H1 (cell line): Measurements from ENCODE around the gene DCXR. TPM values are rescaled to one million over a fixed set of nuclear protein-coding genes. Genes with fewer than 3 reads are reported as not detected.

Source experiments
- ATF2 ChIP-seq: IDR thresholded peaks from 2 replicates; pipeline ENCODE4 v1.6.1; 2012; ENCODE audit warnings: low read length, inconsistent platforms
- BCL11A ChIP-seq, 2 experiments: IDR thresholded peaks; one replicate each; pipeline ENCODE4 v1.6.1; 2011; ENCODE audit warnings: low read depth in 2 of 2, low read length in 2 of 2, mild to moderate bottlenecking in 2 of 2
- CHD7 ChIP-seq: fragments of 300-600 bp; sonication (generic); IDR thresholded peaks from 2 replicates; pipeline ENCODE4 v1.7.1; 2012; ENCODE audit warnings: low read length, moderate library complexity, mild to moderate bottlenecking, inconsistent platforms; ENCODE audit not compliant: insufficient replicate concordance
- CTBP2 ChIP-seq: IDR thresholded peaks from 2 replicates; pipeline ENCODE4 v1.7.0; 2011; ENCODE audit warnings: borderline replicate concordance, mild to moderate bottlenecking, moderate library complexity, mixed read lengths, low read length; ENCODE audit not compliant: insufficient read depth, insufficient read length
- E2F6 ChIP-seq: IDR thresholded peaks from 2 replicates; pipeline ENCODE4 v1.6.1; 2012; ENCODE audit warnings: inconsistent platforms
- NRF1 ChIP-seq: IDR thresholded peaks from 2 replicates; pipeline ENCODE4 v1.6.1; 2011; ENCODE audit warnings: mild to moderate bottlenecking, low read depth, low read length, improper control_type of control experiment
- PHF8 ChIP-seq: fragments of 200-600 bp; sonication (generic); conservative IDR thresholded peaks from 2 replicates; pipeline ENCODE4 v1.7.1; 2012; ENCODE audit warnings: low read depth, mild to moderate bottlenecking, inconsistent platforms, low read length, moderate library complexity
- polyA plus RNA-seq, 7 experiments: library from polyadenylated mRNA; depleted of rRNA in 3 of 7; stranded (reverse) in 5 of 7; unstranded in 2 of 7; fragments of >200 nt in 5 of 7; fragments of 200-250 nt in 2 of 7; gene quantifications; 1 replicate in 5 of 7; 2 replicates in 1 of 7; 4 replicates in 1 of 7; pipeline versions ENCODE4 v1.2.1 to v1.2.3, GENCODE V29; 2011 to 2013; ENCODE audit warnings: missing spikeins in 2 of 7, mixed read lengths in 2 of 7
- total RNA-seq: library from RNA; stranded (reverse); fragmentation: NEBNext Ultra II Directional; extraction: Animal tissue kit (Norgen Biotek cat#: 25700); gene quantifications from 2 replicates; pipeline ENCODE4 v1.2.1, GENCODE V29; 2021

The DCXR gene
- total and polyA plus RNA-seq, 2 of the 8 experiments (the other 6 are each of a cell fraction or from before 2014, with no cell fraction given), result 96.3 to 212 TPM

GRCh38 chr17:82030470-82031302, 6.8 kb downstream of the DCXR start (continued):
- TF ChIP-seq CHD7 (no peak), NRF1 (no peak), CTBP2 (no peak), ATF2 (no peak), PHF8 (no peak), BCL11A (IDR thresholded peaks at IDR 0.05; ENCODE audit: low read depth in 2 of 2, low read length in 2 of 2) (no peak), E2F6 (no peak)
